ENCODE measurements around the gene CDKL1. TPM values are rescaled to one million over a fixed set of nuclear protein-coding genes. Genes with fewer than 3 reads are reported as not detected.

CDKL1 gene
- total RNA-seq, 2 experiments from 2014 or later = 2.4 to 2.8 TPM

GRCh38 chr14:50345846-50346422 is 50.7 kb downstream of the CDKL1 start:
- TF ChIP-seq, protein P1, sequence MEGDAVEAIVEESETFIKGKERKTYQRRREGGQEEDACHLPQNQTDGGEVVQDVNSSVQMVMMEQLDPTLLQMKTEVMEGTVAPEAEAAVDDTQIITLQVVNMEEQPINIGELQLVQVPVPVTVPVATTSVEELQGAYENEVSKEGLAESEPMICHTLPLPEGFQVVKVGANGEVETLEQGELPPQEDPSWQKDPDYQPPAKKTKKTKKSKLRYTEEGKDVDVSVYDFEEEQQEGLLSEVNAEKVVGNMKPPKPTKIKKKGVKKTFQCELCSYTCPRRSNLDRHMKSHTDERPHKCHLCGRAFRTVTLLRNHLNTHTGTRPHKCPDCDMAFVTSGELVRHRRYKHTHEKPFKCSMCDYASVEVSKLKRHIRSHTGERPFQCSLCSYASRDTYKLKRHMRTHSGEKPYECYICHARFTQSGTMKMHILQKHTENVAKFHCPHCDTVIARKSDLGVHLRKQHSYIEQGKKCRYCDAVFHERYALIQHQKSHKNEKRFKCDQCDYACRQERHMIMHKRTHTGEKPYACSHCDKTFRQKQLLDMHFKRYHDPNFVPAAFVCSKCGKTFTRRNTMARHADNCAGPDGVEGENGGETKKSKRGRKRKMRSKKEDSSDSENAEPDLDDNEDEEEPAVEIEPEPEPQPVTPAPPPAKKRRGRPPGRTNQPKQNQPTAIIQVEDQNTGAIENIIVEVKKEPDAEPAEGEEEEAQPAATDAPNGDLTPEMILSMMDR (IDR thresholded peaks at IDR 0.05) = no peak
- POLR2A ChIA-PET = no interaction called here
- Mint-ChIP-seq H3K4me1 (ENCODE audit: low read depth) (peaks cover 18% of the 10 kb centered on the region), H3K36me3 (ENCODE audit: low read depth) (peaks cover 7% of the 10 kb centered on the region), H3K27me3 (no peaks in the 10 kb centered on the region), H3K27ac (no peak overlapping the region), H3K9me3 (no peaks in the 10 kb centered on the region), H3K4me3 (no peak overlapping the region)
- intact Hi-C loops (cut with DNase I, micrococcal nuclease) = no loop called here
- Histone ChIP-seq H3K4me3 (ENCODE audit: low read length) (no peak overlapping the region), H3K27ac (ENCODE audit: low read depth in 1 of 2, low read length in 2 of 2) (no peak overlapping the region), H3K4me1 (ENCODE audit: insufficient read depth, low read length) (peaks cover 3% of the 10 kb centered on the region), H3K36me3 (ENCODE audit: insufficient read depth, low read length) (peaks cover 2% of the 10 kb centered on the region), H3K27me3 (ENCODE audit: control insufficient read depth in 1 of 2, insufficient read depth in 2 of 2, low read length in 2 of 2) (no peaks in the 10 kb centered on the region), H3K9me3 (ENCODE audit: control insufficient read depth in 1 of 2, insufficient read depth in 1 of 2, low read length in 2 of 2) (no peaks in the 10 kb centered on the region)
- no peak for ATAC-seq (ENCODE audit: poor library complexity)
- CTCF ChIA-PET = interaction anchor here (1.9 kb wide), 1 partner anchor 25 kb away, joined by 6 read pairs; no protein-coding TSS in a partner anchor
- DNase-seq = no peak

DNA sequence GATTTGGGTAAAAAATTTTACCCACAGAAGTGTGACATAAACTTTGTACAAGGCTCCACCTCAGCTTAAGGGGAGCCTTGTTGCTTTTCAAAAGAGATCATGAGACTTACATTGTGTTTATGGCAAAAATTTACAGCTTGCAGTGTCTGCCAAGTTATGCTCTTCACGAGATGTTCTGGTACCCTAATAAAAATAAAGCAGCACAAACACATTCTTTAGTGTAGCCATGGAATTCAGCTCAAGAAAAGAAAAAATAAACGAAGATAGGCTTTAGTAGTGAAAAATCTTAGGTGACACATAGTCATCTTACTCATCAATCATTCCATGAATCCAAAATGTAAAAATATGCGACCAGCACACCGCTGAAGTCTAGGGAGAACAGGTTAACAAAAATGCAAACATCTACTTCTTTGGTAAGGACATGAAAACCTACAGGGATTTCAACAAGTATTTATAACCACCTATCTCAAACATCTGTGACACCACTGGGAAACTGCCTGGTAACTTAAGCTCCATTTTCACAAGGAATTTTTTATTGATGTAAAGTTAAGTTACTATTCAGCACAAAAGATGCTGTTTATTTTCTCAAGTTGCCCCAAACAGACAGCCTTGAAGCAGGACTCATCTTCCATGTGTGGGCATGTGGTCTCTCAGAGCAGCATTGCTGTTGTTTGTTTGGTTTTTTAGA is 51.7 kb downstream of the CDKL1 start:
- ATAC-seq (ENCODE audit: poor library complexity) = no peak
- Histone ChIP-seq H3K4me3 (ENCODE audit: low read length) (no peak overlapping the region), H3K27me3 (ENCODE audit: control insufficient read depth in 1 of 2, insufficient read depth in 2 of 2, low read length in 2 of 2) (no peaks in the 10 kb centered on the region), H3K36me3 (ENCODE audit: insufficient read depth, low read length) (peaks cover 6% of the 10 kb centered on the region), H3K9me3 (ENCODE audit: control insufficient read depth in 1 of 2, insufficient read depth in 1 of 2, low read length in 2 of 2) (no peaks in the 10 kb centered on the region), H3K4me1 (ENCODE audit: insufficient read depth, low read length) (peaks cover 3% of the 10 kb centered on the region), H3K27ac (ENCODE audit: low read depth in 1 of 2, low read length in 2 of 2) (no peak overlapping the region)
- intact Hi-C loops (cut with DNase I, micrococcal nuclease) = no loop called here
- TF ChIP-seq, protein P1 (IDR thresholded peaks at IDR 0.05) = no peak
- Mint-ChIP-seq H3K9me3 (no peaks in the 10 kb centered on the region), H3K27ac (no peak overlapping the region), H3K4me1 (ENCODE audit: low read depth) (peaks cover 18% of the 10 kb centered on the region), H3K27me3 (no peaks in the 10 kb centered on the region), H3K4me3 (no peak overlapping the region), H3K36me3 (ENCODE audit: low read depth) (peaks cover 13% of the 10 kb centered on the region)
- no peak for DNase-seq
- ChIA-PET POLR2A (no interaction called here), CTCF (interaction anchor here (1.1 to 1.9 kb wide), 2 partner anchors 10 to 24 kb away, joined by 4 to 6 read pairs; no protein-coding TSS in a partner anchor)

DNA sequence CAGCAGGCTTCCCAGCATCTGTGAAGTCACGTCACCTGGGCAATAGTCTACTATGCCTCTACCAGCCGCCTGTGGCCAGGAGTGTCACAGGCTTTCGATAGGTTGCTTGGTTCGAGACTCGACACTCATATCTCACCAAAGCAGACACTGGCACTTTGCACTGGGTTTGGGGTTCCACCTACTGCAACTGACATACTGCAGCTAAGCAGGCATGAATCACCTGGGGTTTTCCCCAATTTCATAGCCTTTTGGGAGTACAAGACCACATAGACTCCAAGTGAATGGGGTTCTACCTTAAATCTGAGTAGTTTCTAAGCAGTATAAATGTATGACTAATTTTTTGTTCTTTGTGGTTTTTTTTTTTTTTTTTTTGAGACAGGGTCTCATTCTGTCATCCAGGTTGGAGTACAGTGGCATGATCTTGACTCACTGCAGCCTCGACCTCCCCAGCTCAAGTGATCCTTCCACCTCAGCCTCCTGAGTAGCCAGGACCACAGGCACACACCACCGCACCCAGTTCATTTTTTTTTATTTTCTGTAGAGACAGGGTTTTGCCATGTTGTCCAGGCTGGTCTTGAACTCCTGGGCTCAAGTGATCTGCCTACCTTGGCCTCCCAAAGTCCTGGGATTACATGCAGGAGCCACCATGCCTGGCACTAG is 52.4 kb downstream of the CDKL1 start:
- H3K27me3 Mint-ChIP-seq = no peaks in the 10 kb centered on the region
- H3K36me3 ChIP-seq (ENCODE audit: insufficient read depth, low read length) = peaks cover 8% of the 10 kb centered on the region
- ATAC-seq (ENCODE audit: poor library complexity) (peak; percentile 67), DNase-seq (peak in 5 of 14 experiments; percentile 11 to 62 (median 44))
- H3K27ac Mint-ChIP-seq = peak overlapping the region; percentile 17
- intact Hi-C loops (cut with DNase I, micrococcal nuclease) = no loop called here
- H3K27me3 ChIP-seq (ENCODE audit: control insufficient read depth in 1 of 2, insufficient read depth in 2 of 2, low read length in 2 of 2) = no peaks in the 10 kb centered on the region
- H3K4me3 ChIP-seq (ENCODE audit: low read length) = no peak overlapping the region
- CTCF ChIA-PET = interaction anchor here (0.7 to 1.9 kb wide), 3 partner anchors 11 to 23 kb away, joined by 4 to 6 read pairs (median 4); no protein-coding TSS in a partner anchor
- peaks cover 18% of the 10 kb centered on the region for H3K4me1 Mint-ChIP-seq (ENCODE audit: low read depth)
- H3K9me3 Mint-ChIP-seq = no peaks in the 10 kb centered on the region
- TF ChIP-seq, protein P1 (IDR thresholded peaks at IDR 0.05) = no peak
- H3K9me3 ChIP-seq (ENCODE audit: control insufficient read depth in 1 of 2, insufficient read depth in 1 of 2, low read length in 2 of 2) = no peaks in the 10 kb centered on the region
- H3K27ac ChIP-seq (ENCODE audit: low read depth in 1 of 2, low read length in 2 of 2) = no peak overlapping the region
- H3K36me3 Mint-ChIP-seq (ENCODE audit: low read depth) = peaks cover 17% of the 10 kb centered on the region
- peaks cover 3% of the 10 kb centered on the region for H3K4me1 ChIP-seq (ENCODE audit: insufficient read depth, low read length)
- no peak overlapping the region for H3K4me3 Mint-ChIP-seq
- POLR2A ChIA-PET = no interaction called here
